ENCODE results near the gene SPINK1. TPM values are rescaled to one million over a fixed set of nuclear protein-coding genes. Genes with fewer than 3 reads are reported as not detected.

Gene SPINK1
- total and polyA plus RNA-seq, 2 experiments from 2014 or later = 0.82 TPM; not detected in 1

- TF ChIP-seq NANOG (IDR thresholded peaks at IDR 0.05; ENCODE audit: borderline replicate concordance) (no peak; the same call in 1 of the 2 replicates), ZNF462 (CRISPR knock-in tag; IDR thresholded peaks at IDR 0.05) (no peak), ETS1 (IDR thresholded peaks at IDR 0.05) (no peak), JUNB (IDR thresholded peaks at IDR 0.05; ENCODE audit: unreplicated experiment) (no peak), ZNF331 (CRISPR knock-in tag; IDR thresholded peaks at IDR 0.05; ENCODE audit: low read depth) (no peak), STAT1 (IDR thresholded peaks at IDR 0.05; ENCODE audit: unreplicated experiment) (no peak), EZH2phosphoT487 (IDR thresholded peaks at IDR 0.05; ENCODE audit: unreplicated experiment) (no peak), EZH2 (IDR thresholded peaks at IDR 0.05; ENCODE audit: low read depth, unreplicated experiment) (no peak), CTCF (conservative IDR thresholded peaks at IDR 0.05; ENCODE audit: low read depth in 2 of 2) (no peak), REST (IDR thresholded peaks at IDR 0.05; ENCODE audit: unreplicated experiment) (no peak), CREB1 (CRISPR knock-in tag; IDR thresholded peaks at IDR 0.05; ENCODE audit: low read depth) (no peak), POLR2AphosphoS5 (IDR thresholded peaks at IDR 0.05; ENCODE audit: low read depth) (no peak), ZNF114 (CRISPR knock-in tag; IDR thresholded peaks at IDR 0.05) (no peak)
- H3K4me1 Mint-ChIP-seq = peaks cover 35% of the 10 kb centered on the region; the same call in 2 of the 3 replicates
- Histone ChIP-seq H3F3A (replicated peaks; ENCODE audit: low read depth) (no peaks in the 10 kb centered on the region; the same call in 1 of the 2 replicates), H3K4me2 (peak overlapping the region; percentile 91), H3K79me2 (replicated peaks; ENCODE audit: insufficient read depth) (peaks cover 63% of the 10 kb centered on the region), H4K20me1 (replicated peaks; ENCODE audit: insufficient read depth) (no peaks in the 10 kb centered on the region), H3K9me2 (ENCODE audit: insufficient read depth) (no peaks in the 10 kb centered on the region), H3K36me3 (ENCODE audit: insufficient read depth) (no peaks in the 10 kb centered on the region), H3K27ac (ENCODE audit: low read depth) (peak overlapping the region; percentile 99), H3K4me1 (ENCODE audit: insufficient read depth) (peaks cover 30% of the 10 kb centered on the region), H3K4me3 (peak overlapping the region; percentile 84), H2AFZ (no peak overlapping the region), H3K27me3 (ENCODE audit: insufficient read depth) (no peaks in the 10 kb centered on the region)
- ATAC-seq = peak; percentile 27
- peak overlapping the region; percentile 64 for H3K27ac Mint-ChIP-seq
- peaks cover 13% of the 10 kb centered on the region for H3K36me3 Mint-ChIP-seq (ENCODE audit: low read depth)
- peak overlapping the region; percentile 91 for H3K4me3 Mint-ChIP-seq
- DNase-seq (ENCODE audit: low spot score) = peak; percentile 56
- peaks cover 12% of the 10 kb centered on the region for H3K9me3 Mint-ChIP-seq
- peaks cover 4% of the 10 kb centered on the region for H3K27me3 Mint-ChIP-seq (ENCODE audit: insufficient read depth, low read depth, poor library complexity)
Measured at GRCh38 chr5:147780924-147781573, 50.4 kb downstream of the SPINK1 start.

Data from GM23338 (cell line).